BLaER1 treated with 17β-estradiol and CSF1 and Interleukin-3, amounts not matched to agents 10 nM and 100 nM (cell line): ENCODE results near the gene C5.
"Not testable (repeated sequence)": the region's sequence is repeated elsewhere in the genome, so short reads cannot be mapped to it uniquely, and the experiment has no call there.

ENCODE experiments used
- H3K27ac ChIP-seq, 11 experiments: shearing (Covaris generic); formaldehyde crosslinking; 2 replicates each; pipeline ENCODE4 v1.8.1; 2022
- H3K27me3 ChIP-seq, 11 experiments: shearing (Covaris generic); formaldehyde crosslinking; 2 replicates each; pipeline ENCODE4 v1.8.1; 2022
- H3K36me3 ChIP-seq, 11 experiments: shearing (Covaris generic); formaldehyde crosslinking; 2 replicates each; pipeline ENCODE4 v1.8.1; 2022
- H3K4me1 ChIP-seq, 10 experiments: shearing (Covaris generic); formaldehyde crosslinking; 2 replicates each; pipeline ENCODE4 v1.8.1; 2022
- H3K4me2 ChIP-seq, 11 experiments: shearing (Covaris generic); formaldehyde crosslinking; 2 replicates each; pipeline ENCODE4 v1.8.1; 2022
- H3K4me3 ChIP-seq, 10 experiments: shearing (Covaris generic); formaldehyde crosslinking; 2 replicates each; pipeline ENCODE4 v1.8.1; 2022
- H3K9ac ChIP-seq, 11 experiments: shearing (Covaris generic); formaldehyde crosslinking; 2 replicates each; pipeline ENCODE4 v1.8.1; 2022
- H3K9me3 ChIP-seq, 11 experiments: shearing (Covaris generic); formaldehyde crosslinking; replicated peaks in 1 of 11; 2 replicates each; pipeline ENCODE4 v1.8.1; 2022
- H4K20me1 ChIP-seq, 11 experiments: shearing (Covaris generic); formaldehyde crosslinking; 2 replicates each; pipeline ENCODE4 v1.8.1; 2022
- Cebpa-rat ChIP-seq, 11 experiments: shearing (Covaris generic); IDR thresholded peaks; 2 replicates each; pipeline ENCODE4 v1.8.1; 2022

The C5 gene

DNA sequence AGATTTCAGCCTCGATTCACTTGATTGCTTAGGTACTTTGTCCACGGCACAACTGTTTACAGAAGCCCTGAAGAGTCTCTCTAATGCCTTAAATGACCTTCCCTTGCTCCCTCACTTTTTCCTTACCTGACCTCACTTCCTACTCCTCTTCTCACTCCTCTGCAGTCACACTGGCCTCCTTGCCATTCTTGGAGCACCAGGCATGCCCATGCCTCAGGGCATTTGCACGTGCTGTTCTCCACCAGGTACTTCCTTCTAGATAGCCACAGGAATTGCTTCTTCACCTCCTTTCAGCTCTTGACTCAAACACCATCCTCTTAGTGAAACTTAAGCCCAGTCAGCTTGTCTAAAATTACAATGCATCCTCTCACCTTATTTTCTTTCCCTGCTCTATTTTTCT is 71.1 kb downstream of the C5 start:
- H3K36me3 ChIP-seq = no peaks in the 10 kb centered on the region
- no peaks in the 10 kb centered on the region for H3K27me3 ChIP-seq
- H4K20me1 ChIP-seq = no peaks in the 10 kb centered on the region
- no peak overlapping the region for H3K9ac ChIP-seq
- H3K4me2 ChIP-seq = no peak overlapping the region
- no peak overlapping the region for H3K4me3 ChIP-seq
- TF ChIP-seq Cebpa-rat (IDR thresholded peaks at IDR 0.05) = no peak
- no peak overlapping the region for H3K27ac ChIP-seq
- H3K4me1 ChIP-seq = peaks cover 6 to 10% (median 9%) of the 10 kb centered on the region in 10 experiments; a peak in 19 of 20 replicates
- no peaks in the 10 kb centered on the region for H3K9me3 ChIP-seq

DNA sequence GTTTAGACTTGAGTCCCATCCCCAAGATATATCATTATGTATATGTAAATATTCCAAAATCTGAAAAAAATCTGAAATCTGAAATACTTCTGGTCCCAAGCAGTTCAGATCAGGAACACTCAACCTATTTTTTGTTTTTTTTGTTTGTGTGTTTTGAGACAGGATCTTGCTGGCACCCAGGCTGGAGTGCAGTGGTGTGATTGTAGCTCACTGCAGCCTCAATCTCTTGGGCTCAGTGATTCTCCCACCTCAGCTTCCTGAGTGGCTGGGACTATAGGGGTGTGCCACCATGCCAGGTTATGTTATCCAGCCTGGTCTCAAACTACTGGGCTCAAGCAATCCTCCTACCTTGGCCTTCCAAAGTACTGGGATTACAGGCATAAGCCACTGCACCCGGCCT is 72.8 kb downstream of the C5 start:
- H4K20me1 ChIP-seq = no peaks in the 10 kb centered on the region
- H3K9me3 ChIP-seq = no peaks in the 10 kb centered on the region
- H3K4me1 ChIP-seq = peaks cover 6 to 10% (median 9%) of the 10 kb centered on the region in 10 experiments; a peak in 19 of 20 replicates
- H3K9ac ChIP-seq = no peak overlapping the region
- H3K4me3 ChIP-seq = no peak overlapping the region
- no peak overlapping the region for H3K27ac ChIP-seq
- no peak overlapping the region for H3K4me2 ChIP-seq
- H3K27me3 ChIP-seq = no peaks in the 10 kb centered on the region
- TF ChIP-seq Cebpa-rat (IDR thresholded peaks at IDR 0.05) = no peak
- H3K36me3 ChIP-seq = no peaks in the 10 kb centered on the region

DNA sequence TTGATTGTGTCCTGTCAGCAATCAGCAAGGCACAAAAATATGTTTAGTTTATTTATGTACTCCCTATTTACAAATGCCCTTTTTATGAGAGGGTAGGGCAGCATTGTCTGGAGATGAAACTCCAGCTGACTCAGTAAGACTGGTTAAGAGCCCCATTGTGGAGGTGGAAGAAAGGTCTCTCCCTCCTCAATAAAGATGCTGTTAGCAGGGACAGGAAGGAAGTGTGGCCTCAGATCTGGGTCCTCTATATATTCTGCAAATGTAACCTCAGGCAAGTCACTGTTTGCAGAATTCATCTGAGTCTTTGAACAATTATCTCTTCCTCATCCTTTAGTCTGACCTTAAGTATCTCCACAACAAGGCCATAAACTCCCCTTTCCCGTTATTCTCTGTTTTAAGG is 75.2 kb downstream of the C5 start:
- Histone ChIP-seq H3K4me3 (no peak overlapping the region), H4K20me1 (no peaks in the 10 kb centered on the region), H3K4me1 (peaks cover 6 to 10% (median 9%) of the 10 kb centered on the region in 10 experiments; a peak in 19 of 20 replicates), H3K4me2 (peak overlapping the region in 9 of 11 experiments; percentile 6 to 41 (median 21); a peak in 12 of 22 replicates), H3K27ac (no peak overlapping the region), H3K9me3 (no peaks in the 10 kb centered on the region), H3K36me3 (no peaks in the 10 kb centered on the region), H3K9ac (no peak overlapping the region), H3K27me3 (no peaks in the 10 kb centered on the region)
- no peak for TF ChIP-seq Cebpa-rat (IDR thresholded peaks at IDR 0.05)

DNA sequence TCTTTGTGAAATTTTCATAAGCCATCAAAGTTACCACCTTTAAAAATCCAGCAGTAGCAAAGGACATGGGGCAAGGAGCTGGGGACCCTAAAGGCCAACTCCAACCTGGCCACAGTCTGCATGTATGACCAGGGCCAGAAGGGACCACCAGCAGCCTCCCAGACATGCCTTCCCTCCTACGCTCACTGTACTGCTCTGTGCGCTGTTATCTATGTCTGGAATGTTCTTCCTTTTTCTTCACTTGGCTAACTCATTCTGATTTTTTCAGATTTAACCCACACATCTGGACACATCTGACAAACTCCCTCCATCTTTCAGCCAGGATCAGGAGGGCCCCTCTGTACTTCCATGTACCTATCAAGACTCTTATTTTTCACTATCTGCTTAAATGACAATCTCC is 75.9 kb downstream of the C5 start:
- TF ChIP-seq Cebpa-rat (IDR thresholded peaks at IDR 0.05) = no peak
- no peaks in the 10 kb centered on the region for H3K36me3 ChIP-seq
- H3K27me3 ChIP-seq = no peaks in the 10 kb centered on the region
- H3K4me2 ChIP-seq = no peak overlapping the region
- peaks cover 6 to 10% (median 9%) of the 10 kb centered on the region in 10 experiments; a peak in 19 of 20 replicates for H3K4me1 ChIP-seq
- no peaks in the 10 kb centered on the region for H3K9me3 ChIP-seq
- no peak overlapping the region for H3K9ac ChIP-seq
- H4K20me1 ChIP-seq = no peaks in the 10 kb centered on the region
- no peak overlapping the region for H3K4me3 ChIP-seq
- H3K27ac ChIP-seq = no peak overlapping the region

DNA sequence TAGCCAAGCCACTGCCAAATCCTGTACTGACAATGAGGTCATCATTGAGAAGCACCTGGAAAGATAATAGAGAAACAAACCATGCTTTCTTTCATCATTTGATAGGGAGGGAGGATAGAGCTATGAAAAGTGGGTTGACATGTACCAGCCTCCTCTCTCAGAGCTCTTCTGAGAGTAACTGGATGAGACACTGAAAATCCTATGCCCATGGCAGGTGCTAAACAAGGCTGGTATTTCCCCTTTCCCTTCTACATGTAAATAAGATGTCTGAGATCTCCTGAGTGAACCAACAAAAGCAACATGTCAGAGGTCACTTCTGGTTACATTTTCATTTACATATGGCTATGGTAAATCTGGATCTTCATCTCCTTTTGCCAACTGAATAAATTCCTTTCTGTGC is 78.1 kb downstream of the C5 start:
- H4K20me1 ChIP-seq = no peaks in the 10 kb centered on the region
- no peak for TF ChIP-seq Cebpa-rat (IDR thresholded peaks at IDR 0.05)
- no peaks in the 10 kb centered on the region for H3K36me3 ChIP-seq
- H3K9me3 ChIP-seq = no peaks in the 10 kb centered on the region
- no peak overlapping the region for H3K27ac ChIP-seq
- no peak overlapping the region for H3K4me3 ChIP-seq
- no peak overlapping the region for H3K4me2 ChIP-seq
- peaks cover 6 to 10% (median 9%) of the 10 kb centered on the region in 10 experiments; a peak in 19 of 20 replicates for H3K4me1 ChIP-seq
- no peak overlapping the region for H3K9ac ChIP-seq
- H3K27me3 ChIP-seq = no peaks in the 10 kb centered on the region

DNA sequence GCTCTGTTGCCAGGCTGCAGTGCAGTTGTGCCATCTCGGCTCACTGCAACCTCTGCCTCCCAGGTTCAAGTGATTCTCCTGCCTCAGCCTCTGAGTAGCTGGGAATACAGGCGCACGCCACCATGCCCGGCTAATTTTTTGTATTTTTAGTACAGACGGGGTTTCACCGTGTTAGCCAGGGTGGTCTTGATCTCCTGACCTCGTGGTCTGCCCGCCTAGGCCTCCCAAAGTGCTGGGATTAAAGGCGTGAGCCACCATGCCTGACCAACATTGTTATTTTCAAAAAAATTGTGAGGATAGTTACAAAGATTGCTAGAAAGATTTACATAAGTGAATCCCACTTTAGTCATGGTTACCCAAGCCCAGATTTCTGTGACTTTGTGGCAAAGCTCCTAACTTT is 78.6 kb downstream of the C5 start:
- H3K27me3 ChIP-seq, H3K4me1 ChIP-seq, H4K20me1 ChIP-seq, H3K4me3 ChIP-seq, H3K9ac ChIP-seq, H3K4me2 ChIP-seq, H3K36me3 ChIP-seq, H3K27ac ChIP-seq, H3K9me3 ChIP-seq: not testable (repeated sequence)

DNA sequence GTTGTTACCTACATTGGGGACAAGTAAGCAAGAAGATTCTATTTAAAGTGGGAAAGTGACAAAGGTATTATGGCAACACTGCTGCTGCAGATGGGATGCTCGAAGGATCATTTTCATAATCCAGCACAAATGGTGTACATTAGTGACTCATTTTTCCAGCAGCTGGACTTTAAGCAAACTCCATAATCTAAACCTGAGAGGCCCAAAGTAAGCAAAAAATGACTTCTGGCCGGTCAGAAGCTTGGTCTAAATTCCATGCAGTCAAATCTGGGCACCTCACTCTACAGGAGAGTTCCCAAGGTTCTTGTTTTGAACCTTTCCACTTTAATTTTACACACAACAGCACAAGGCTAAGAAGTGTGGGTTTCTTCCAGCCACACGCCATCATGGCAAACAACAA is 79.8 kb downstream of the C5 start:
- Histone ChIP-seq H3K4me1 (peaks cover 6 to 8% (median 7%) of the 10 kb centered on the region in 10 experiments; a peak in 19 of 20 replicates), H4K20me1 (no peaks in the 10 kb centered on the region), H3K9me3 (no peaks in the 10 kb centered on the region), H3K4me3 (no peak overlapping the region), H3K27ac (no peak overlapping the region), H3K4me2 (no peak overlapping the region), H3K9ac (no peak overlapping the region), H3K27me3 (no peaks in the 10 kb centered on the region), H3K36me3 (no peaks in the 10 kb centered on the region)
- TF ChIP-seq Cebpa-rat (IDR thresholded peaks at IDR 0.05) = no peak

DNA sequence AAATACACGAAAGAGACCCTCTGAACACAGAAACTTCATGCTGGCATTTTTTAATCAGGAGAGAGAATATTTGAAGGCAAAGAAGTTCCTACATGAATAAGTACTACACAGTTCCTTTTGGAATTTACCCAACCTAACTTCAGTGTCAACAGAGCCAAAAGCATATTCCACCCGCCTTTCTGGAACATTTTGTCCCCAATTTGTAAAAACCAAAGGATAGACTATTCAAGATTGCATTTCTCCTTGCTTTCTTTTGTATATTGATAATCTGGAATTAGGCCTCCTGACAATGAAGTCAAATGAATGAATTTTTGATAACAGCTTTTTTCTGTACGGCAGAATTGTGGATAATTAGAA is 84.1 kb downstream of the C5 start:
- Histone ChIP-seq H3K4me3 (no peak overlapping the region), H3K9ac (no peak overlapping the region), H3K36me3 (peaks cover 0 to 4% (median 0%) of the 10 kb centered on the region in 11 experiments; a peak in 1 of 22 replicates), H3K4me2 (no peak overlapping the region), H3K27me3 (no peaks in the 10 kb centered on the region), H3K27ac (no peak overlapping the region), H4K20me1 (no peaks in the 10 kb centered on the region), H3K9me3 (no peaks in the 10 kb centered on the region), H3K4me1 (no peaks in the 10 kb centered on the region)
- no peak for TF ChIP-seq Cebpa-rat (IDR thresholded peaks at IDR 0.05)

DNA sequence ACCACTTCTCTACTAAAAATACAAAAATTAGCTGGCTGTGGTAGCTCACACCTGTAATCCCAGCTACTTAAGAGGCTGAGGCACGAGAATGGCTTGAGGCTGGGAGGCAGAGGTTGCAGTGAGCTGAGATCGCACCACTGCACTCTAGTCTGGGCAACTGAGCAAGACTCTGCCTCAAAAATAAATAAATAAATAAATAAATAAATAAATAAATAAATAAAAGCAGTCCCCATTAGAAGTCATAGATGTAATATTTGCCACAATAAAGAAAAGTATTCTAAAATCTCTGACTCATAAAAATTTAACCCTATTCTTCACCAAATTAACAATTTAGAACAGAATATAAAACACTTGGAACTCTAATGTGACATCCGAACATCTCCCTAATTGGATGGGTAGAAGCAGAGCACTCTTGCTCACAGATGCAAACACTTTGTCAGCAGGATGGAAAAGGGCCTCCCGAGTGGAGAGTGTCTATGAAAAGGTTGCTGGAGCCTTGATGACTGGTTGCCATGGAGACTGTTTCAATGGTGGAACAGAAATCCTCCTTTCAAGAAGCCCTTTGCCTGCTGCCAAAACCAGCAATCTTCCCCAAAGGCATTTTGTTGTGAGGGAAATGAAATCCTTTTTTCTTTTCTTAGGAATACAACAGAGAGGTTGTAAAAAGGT is 84.6 kb downstream of the C5 start:
- H3K4me1 ChIP-seq = no peaks in the 10 kb centered on the region
- no peaks in the 10 kb centered on the region for H3K9me3 ChIP-seq
- no peak overlapping the region for H3K9ac ChIP-seq
- no peak overlapping the region for H3K4me2 ChIP-seq
- peaks cover 0 to 4% (median 0%) of the 10 kb centered on the region in 11 experiments; a peak in 1 of 22 replicates for H3K36me3 ChIP-seq
- H3K4me3 ChIP-seq = no peak overlapping the region
- no peak overlapping the region for H3K27ac ChIP-seq
- no peaks in the 10 kb centered on the region for H4K20me1 ChIP-seq
- no peak for TF ChIP-seq Cebpa-rat (IDR thresholded peaks at IDR 0.05)
- H3K27me3 ChIP-seq = no peaks in the 10 kb centered on the region

DNA sequence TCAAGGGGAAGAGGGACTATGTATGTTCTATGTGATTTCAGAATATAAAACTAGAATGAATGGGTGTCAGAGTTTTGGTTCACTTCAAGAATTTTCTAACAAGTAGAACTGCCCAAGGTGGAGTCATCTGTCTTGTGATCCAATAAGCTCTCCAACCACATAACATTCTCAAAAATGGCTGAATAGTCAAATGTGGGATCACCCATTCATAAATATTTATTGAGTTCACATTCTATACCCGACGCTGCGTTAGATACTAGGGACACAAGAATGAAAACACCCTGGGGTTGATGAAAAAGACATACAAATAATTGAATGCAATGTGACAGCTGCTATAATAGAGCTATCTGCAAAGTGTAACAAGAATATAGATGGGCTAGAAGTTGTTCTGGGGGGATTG is 88.1 kb downstream of the C5 start:
- TF ChIP-seq Cebpa-rat (IDR thresholded peaks at IDR 0.05) = no peak
- Histone ChIP-seq H3K9me3 (no peaks in the 10 kb centered on the region), H4K20me1 (no peaks in the 10 kb centered on the region), H3K27ac (no peak overlapping the region), H3K36me3 (peaks cover 0 to 4% (median 0%) of the 10 kb centered on the region in 11 experiments; a peak in 1 of 22 replicates), H3K4me1 (no peaks in the 10 kb centered on the region), H3K4me3 (no peak overlapping the region), H3K9ac (no peak overlapping the region), H3K27me3 (no peaks in the 10 kb centered on the region), H3K4me2 (no peak overlapping the region)
